Keratinocyte (primary cell): ENCODE data around the gene SLC25A11. TPM values are rescaled to one million over a fixed set of nuclear protein-coding genes. Genes with fewer than 3 reads are reported as not detected.

Source experiments
- DNase-seq: peaks from one replicate; pipeline ENCODE4 v3.0.0-alpha.2; 2011; ENCODE audit warnings: low read depth, missing footprints, low spot score
- FAIRE-seq: peaks from 2 replicates; lab custom pipeline; 2011; peaks lifted over from hg19 to GRCh38; lab: Jason Lieb, UNC
- H2AFZ ChIP-seq: 2 replicates; pipeline ENCODE4 v1.6.0; 2012; ENCODE audit warnings: low read length, control low read depth, inconsistent platforms; ENCODE audit not compliant: control insufficient read depth
- H3K27ac ChIP-seq: 2 replicates; pipeline ENCODE4 v1.5.1; 2011; ENCODE audit warnings: low read length; ENCODE audit not compliant: control insufficient read depth, insufficient read depth
- H3K27me3 ChIP-seq: 3 replicates; pipeline ENCODE4 v1.6.0; 2011; ENCODE audit warnings: low read length; ENCODE audit not compliant: control insufficient read depth, insufficient read depth; ENCODE audit errors: extremely low read depth
- H3K36me3 ChIP-seq, 2 experiments: 2 replicates in 1 of 2; 3 replicates in 1 of 2; pipeline ENCODE4 v1.5.1; 2011; ENCODE audit warnings: low read length in 2 of 2, mild to moderate bottlenecking in 1 of 2; ENCODE audit not compliant: control insufficient read depth in 2 of 2, insufficient read depth in 2 of 2; ENCODE audit errors: extremely low read depth in 1 of 2
- H3K4me1 ChIP-seq: 3 replicates; pipeline ENCODE4 v1.5.1; 2011; ENCODE audit warnings: low read length; ENCODE audit not compliant: control insufficient read depth, insufficient read depth; ENCODE audit errors: extremely low read depth
- H3K4me2 ChIP-seq: 3 replicates; pipeline ENCODE4 v1.6.0; 2011; ENCODE audit warnings: low read depth, low read length; ENCODE audit not compliant: control insufficient read depth, insufficient read depth; ENCODE audit errors: extremely low read depth
- H3K4me3 ChIP-seq, 3 experiments: fragments of 200-600 bp in 1 of 3; sonication (generic) in 1 of 3; 2 replicates in 2 of 3; 3 replicates in 1 of 3; pipeline ENCODE4 v1.5.1; 2011 to 2016; ENCODE audit warnings: low read length in 3 of 3, mild to moderate bottlenecking in 3 of 3, control low read depth in 2 of 3, inconsistent platforms in 1 of 3, low read depth in 1 of 3, mixed read lengths in 1 of 3, mixed run types in 1 of 3, moderate library complexity in 1 of 3; ENCODE audit not compliant: control insufficient read depth in 2 of 3, insufficient read depth in 2 of 3; ENCODE audit errors: extremely low read depth in 1 of 3
- H3K79me2 ChIP-seq: 2 replicates; pipeline ENCODE4 v1.6.0; 2012; ENCODE audit warnings: low read length; ENCODE audit not compliant: control insufficient read depth, insufficient read depth
- H3K9ac ChIP-seq: 3 replicates; pipeline ENCODE4 v1.6.0; 2011; ENCODE audit warnings: low read length; ENCODE audit not compliant: control insufficient read depth, insufficient read depth; ENCODE audit errors: extremely low read depth
- H3K9me1 ChIP-seq: 3 replicates; pipeline ENCODE4 v1.6.0; 2011; ENCODE audit warnings: low read length; ENCODE audit not compliant: control insufficient read depth, insufficient read depth; ENCODE audit errors: extremely low read depth
- H3K9me3 ChIP-seq: 2 replicates; pipeline ENCODE4 v1.5.1; 2012; ENCODE audit warnings: low read depth, low read length; ENCODE audit not compliant: control insufficient read depth
- H4K20me1 ChIP-seq: 3 replicates; pipeline ENCODE4 v1.6.0; 2011; ENCODE audit warnings: low read length; ENCODE audit not compliant: control insufficient read depth, insufficient read depth; ENCODE audit errors: extremely low read depth
- CTCF ChIP-seq, 3 experiments: IDR thresholded peaks in 1 of 3; conservative IDR thresholded peaks in 1 of 3; optimal IDR thresholded peaks in 1 of 3; 2 replicates in 2 of 3; 3 replicates in 1 of 3; pipeline versions ENCODE3 to v1.5.1; 2011; ENCODE audit warnings: low read length in 3 of 3, mild to moderate bottlenecking in 3 of 3, moderate library complexity in 2 of 3, control low read depth in 1 of 3, inconsistent platforms in 1 of 3; ENCODE audit not compliant: insufficient read depth in 2 of 3; ENCODE audit errors: extremely low read depth in 1 of 3
- EZH2 ChIP-seq: IDR thresholded peaks from one replicate; pipeline ENCODE4 v1.6.1; 2012; ENCODE audit warnings: inconsistent platforms, mild to moderate bottlenecking, low read length, moderate library complexity
- dilution Hi-C: fragments of 300-500 bp; cut with MboI; formaldehyde crosslinking; loops from one replicate; pipeline ENCODE4 v1.7.0; 2020; ENCODE audit warnings: low sequenced_read_pairs; ENCODE audit not compliant: extremely low pct_ligation_motif_present
- polyA minus RNA-seq, 3 experiments: library from RNA; depleted of rRNA, polyadenylated mRNA; stranded (reverse); fragments of >200 nt; gene quantifications; 1 replicate in 1 of 3; 2 replicates in 1 of 3; 3 replicates in 1 of 3; pipeline ENCODE4 v1.2.3, GENCODE V29; 2011
- polyA plus RNA-seq, 5 experiments: library from polyadenylated mRNA; depleted of rRNA in 3 of 5; stranded (reverse) in 3 of 5; stranded (forward) in 1 of 5; unstranded in 1 of 5; fragments of >200 nt; gene quantifications; 1 replicate in 1 of 5; 2 replicates in 3 of 5; 3 replicates in 1 of 5; pipeline versions ENCODE4 v1.2.1 to v1.2.3, GENCODE V29; 2011 to 2012; ENCODE audit warnings: missing spikeins in 2 of 5, low read depth in 1 of 5, low replicate concordance in 1 of 5

Gene SLC25A11
- 28.3 to 43.6 TPM (median 33.8 TPM) in 3 replicates for polyA plus RNA-seq
- 30.2 TPM for polyA plus RNA-seq (2011; ENCODE audit: low read depth)
- 24.2 and 34.0 TPM in 2 replicates for polyA plus RNA-seq (2011; cell fraction: cytosol; rRNA removed)
- 20.7 and 24.5 TPM in 2 replicates for polyA plus RNA-seq (2011; cell fraction: nucleus; rRNA removed)
- polyA plus RNA-seq (2012; ENCODE audit: low replicate concordance), result 26.3 and 42.6 TPM in 2 replicates
- polyA minus RNA-seq, result 30.9 to 80.3 TPM (median 31.3 TPM) in 3 replicates
- 34.0 TPM for polyA minus RNA-seq (2011; cell fraction: cytosol; rRNA and poly(A)+ RNA removed)
- 12.2 and 12.6 TPM in 2 replicates for polyA minus RNA-seq (2011; cell fraction: nucleus; rRNA and poly(A)+ RNA removed)

GRCh38 chr17:4939796-4940554, at the start of gene SLC25A11, which contains the start of gene RNF167:
Gene SLC25A11, minus strand, starts transcription at chr17:4940046. Its CDS starts 136 bp downstream, at chr17:4939910.
Gene RNF167, plus strand, starts transcription at chr17:4940268. Its CDS starts 642 bp downstream, at chr17:4940910.
- H3K36me3 ChIP-seq, result peaks cover 25 to 27% of the 10 kb centered on the region in 2 experiments
- peak; percentile 99 for DNase-seq
- no peak for TF ChIP-seq EZH2
- TF ChIP-seq CTCF (optimal IDR thresholded peaks at IDR 0.05 in 1 of 3, IDR thresholded peaks at IDR 0.05 in 1 of 3, conservative IDR thresholded peaks at IDR 0.05 in 1 of 3; ENCODE audit: extremely low read depth in 1 of 3, insufficient read depth in 2 of 3, low read length in 3 of 3), result no peak
- peaks cover 52% of the 10 kb centered on the region for H3K79me2 ChIP-seq
- H3K9me3 ChIP-seq, result no peaks in the 10 kb centered on the region
- H4K20me1 ChIP-seq, result peaks cover 4% of the 10 kb centered on the region
- no peaks in the 10 kb centered on the region for H3K27me3 ChIP-seq
- H3K27ac ChIP-seq, result peak within 1 kb of the TSS; percentile 98
- peak within 1 kb of the TSS; percentile 97 for H3K9ac ChIP-seq
- peak within 1 kb of the TSS; percentile 94 for H2AFZ ChIP-seq
- H3K4me2 ChIP-seq, result peak within 1 kb of the TSS; percentile 100
- H3K4me3 ChIP-seq, result peak within 1 kb of the TSS; percentile 91 to 93 (median 91)
- dilution Hi-C loops, result loop anchor here (10.0 kb wide), 1 partner anchor 65 kb away; no protein-coding TSS in a partner anchor
- peak; percentile 96 for FAIRE-seq
- no peaks in the 10 kb centered on the region for H3K9me1 ChIP-seq
- peaks cover 32% of the 10 kb centered on the region for H3K4me1 ChIP-seq

GRCh38 chr17:4987767-4988567, 48.1 kb upstream of the SLC25A11 start:
- no peaks in the 10 kb centered on the region for H4K20me1 ChIP-seq
- H3K4me2 ChIP-seq, result peak overlapping the region; percentile 69
- H3K79me2 ChIP-seq, result peaks cover 14% of the 10 kb centered on the region
- no peaks in the 10 kb centered on the region for H3K27me3 ChIP-seq
- H3K27ac ChIP-seq, result peak overlapping the region; percentile 58
- no peak for DNase-seq
- H3K4me1 ChIP-seq, result peaks cover 9% of the 10 kb centered on the region
- H3K36me3 ChIP-seq, result peaks cover 2 to 16% of the 10 kb centered on the region in 2 experiments
- H3K9me3 ChIP-seq, result no peaks in the 10 kb centered on the region
- H3K4me3 ChIP-seq, result peak overlapping the region; percentile 75 to 91 (median 82)
- peak overlapping the region; percentile 77 for H3K9ac ChIP-seq
- no peak for FAIRE-seq
- dilution Hi-C loops, result no loop called here
- no peak for TF ChIP-seq EZH2
- no peak for TF ChIP-seq CTCF (optimal IDR thresholded peaks at IDR 0.05 in 1 of 3, IDR thresholded peaks at IDR 0.05 in 1 of 3, conservative IDR thresholded peaks at IDR 0.05 in 1 of 3; ENCODE audit: extremely low read depth in 1 of 3, insufficient read depth in 2 of 3, low read length in 3 of 3)
- peak overlapping the region; percentile 82 for H2AFZ ChIP-seq
- H3K9me1 ChIP-seq, result no peaks in the 10 kb centered on the region
